ENCODE data around the gene EVL.

Gene EVL

GRCh38 chr14:100038065-100038464 lies 27.2 kb upstream of the EVL start:
- no peak for DNase-seq

GRCh38 chr14:100039903-100040302 lies 25.3 kb upstream of the EVL start:
- DNase-seq, result no peak

- no peak for DNase-seq
Observed at GRCh38 chr14:100041271-100041670, 24.0 kb upstream of the EVL start.

GRCh38 chr14:100042286-100042685 lies 22.9 kb upstream of the EVL start:
- no peak for DNase-seq

- no peak for DNase-seq
Observed at GRCh38 chr14:100045642-100046344, 19.4 kb upstream of the EVL start.

- no peak for DNase-seq
Observed at GRCh38 chr14:100047600-100047999, 17.6 kb upstream of the EVL start.

GRCh38 chr14:100048786-100049185 lies 16.4 kb upstream of the EVL start:
- DNase-seq, result no peak

GRCh38 chr14:100049220-100049619 lies 16.0 kb upstream of the EVL start:
- no peak for DNase-seq

GRCh38 chr14:100051103-100051502 lies 14.1 kb upstream of the EVL start:
- DNase-seq, result no peak

- no peak for DNase-seq
Observed at GRCh38 chr14:100051543-100051942, 13.7 kb upstream of the EVL start.

- no peak for DNase-seq
Observed at GRCh38 chr14:100052819-100053218, 12.4 kb upstream of the EVL start.

GRCh38 chr14:100054316-100055075 lies 10.7 kb upstream of the EVL start:
- DNase-seq, result no peak

- no peak for DNase-seq
Observed at GRCh38 chr14:100056431-100056830, 8.8 kb upstream of the EVL start.

GRCh38 chr14:100056964-100057795 lies 8.0 kb upstream of the EVL start:
- DNase-seq, result no peak

- DNase-seq, result no peak
Observed at GRCh38 chr14:100058777-100059437, 6.3 kb upstream of the EVL start.

- no peak for DNase-seq
Observed at GRCh38 chr14:100059438-100059781, 5.8 kb upstream of the EVL start.

GRCh38 chr14:100060760-100061159 lies 4.5 kb upstream of the EVL start:
- no peak for DNase-seq

GRCh38 chr14:100062590-100062989 lies 2.6 kb upstream of the EVL start:
- peak; percentile 39 for DNase-seq

- DNase-seq, result no peak
Observed at GRCh38 chr14:100063314-100063941, 1.8 kb upstream of the EVL start.

- DNase-seq, result peak; percentile 36
Observed at GRCh38 chr14:100064335-100065092, 708 bp upstream of the EVL start.

GRCh38 chr14:100065942-100066574 lies 836 bp downstream of the EVL start:
- DNase-seq, result peak; percentile 73

All from activated T-cell treated with anti-CD3 and anti-CD28 coated beads, Interleukin-2, amount 50 U/mL, for 1 hour (primary cell).